B cell (primary cell): ENCODE measurements around the gene MIER3.

Source experiments
- CTCF ChIP-seq: fragments of 200-600 bp; IDR thresholded peaks from one replicate; pipeline ENCODE4 v1.8.0; 2022; ENCODE audit warnings: antibody characterized with exemption, mild to moderate bottlenecking
- EZH2 ChIP-seq: IDR thresholded peaks from 2 replicates; pipeline ENCODE4 v1.6.1; 2012; ENCODE audit warnings: borderline replicate concordance, low read depth, mild to moderate bottlenecking, moderate library complexity, low read length; ENCODE audit not compliant: insufficient read depth, poor library complexity, severe bottlenecking

- TF ChIP-seq EZH2 = no peak
- TF ChIP-seq CTCF = no peak
These were observed 19.4 kb upstream of the MIER3 start for GRCh38 chr5:56971275-56971674.
